T-cell (primary cell): ENCODE measurements around the gene IGFBP2. TPM values are rescaled to one million over a fixed set of nuclear protein-coding genes. Genes with fewer than 3 reads are reported as not detected.

Source experiments
- ATAC-seq, 4 experiments: fragments of 200-7000 bp in 3 of 4; fragments of 150-1000 bp in 1 of 4; cut with Tn5 transposase; replicated peaks in 1 of 4; 1 replicate in 3 of 4; 2 replicates in 1 of 4; pipeline ENCODE4 v1.10.0; 2021; ENCODE audit warnings: moderate library complexity in 3 of 4, mild to moderate bottlenecking in 2 of 4, moderate number of reproducible peaks in 1 of 4
- CTCF ChIA-PET, 2 donors: fragments of 300-600 bp; sonication (Branson Sonifier 250); formaldehyde crosslinking; loops; one replicate each; lab custom pipeline; 2022; ENCODE audit warnings: antibody characterized with exemption in 2 of 2; lab: Charles Lee
- POLR2A ChIA-PET, 2 donors: fragments of 300-600 bp; sonication (Branson Sonifier 250); formaldehyde crosslinking; loops; one replicate each; lab custom pipeline; 2022; ENCODE audit warnings: antibody characterized with exemption in 2 of 2; lab: Charles Lee
- DNase-seq, 35 experiments: peaks; one replicate each; pipeline versions ENCODE4 v3.0.0 to v3.0.0-alpha.2; 2013 to 2023
- H3K27ac ChIP-seq: one replicate; pipeline ENCODE4 v1.5.1; 2013; ENCODE audit warnings: low read length
- H3K27me3 ChIP-seq, 2 experiments: replicated peaks in 1 of 2; 1 replicate in 1 of 2; 2 replicates in 1 of 2; pipeline versions ENCODE4 v1.6.1 to v1.7.0; 2013; ENCODE audit warnings: low read length in 1 of 2, mixed read lengths in 1 of 2; ENCODE audit not compliant: control insufficient read depth in 2 of 2, insufficient read depth in 2 of 2; ENCODE audit errors: extremely low read depth in 1 of 2
- H3K36me3 ChIP-seq, 2 donors: 1 replicate in 1 of 2; 2 replicates in 1 of 2; pipeline versions ENCODE4 v1.6.1 to v1.7.0; 2013; ENCODE audit warnings: low read length in 1 of 2; ENCODE audit not compliant: control insufficient read depth in 2 of 2, insufficient read depth in 1 of 2; ENCODE audit errors: extremely low read depth in 1 of 2
- H3K4me1 ChIP-seq, 2 experiments: 1 replicate in 1 of 2; 2 replicates in 1 of 2; pipeline versions ENCODE4 v1.6.1 to v1.7.0; 2013; ENCODE audit warnings: low read length in 2 of 2, mixed read lengths in 1 of 2; ENCODE audit not compliant: insufficient read depth in 2 of 2, control insufficient read depth in 1 of 2; ENCODE audit errors: extremely low read depth in 1 of 2
- H3K4me3 ChIP-seq, 2 donors: 1 replicate in 1 of 2; 2 replicates in 1 of 2; pipeline versions ENCODE4 v1.5.1 to v1.7.0; 2013; ENCODE audit warnings: mild to moderate bottlenecking in 2 of 2, low read length in 1 of 2, moderate library complexity in 1 of 2; ENCODE audit not compliant: control insufficient read depth in 1 of 2; ENCODE audit errors: extremely low read depth in 1 of 2
- H3K9me3 ChIP-seq: 2 replicates; pipeline ENCODE4 v1.7.0; 2013
- H3K27ac Mint-ChIP-seq, 2 donors: one replicate each; pipeline ENCODE4 v1.8.0; 2020 to 2021; ENCODE audit warnings: mild to moderate bottlenecking in 2 of 2, mixed read lengths in 2 of 2
- H3K27me3 Mint-ChIP-seq, 2 donors: one replicate each; pipeline ENCODE4 v1.8.0; 2021 to 2022; ENCODE audit warnings: mixed read lengths in 2 of 2
- H3K36me3 Mint-ChIP-seq: one replicate; pipeline ENCODE4 v1.8.0; 2021; ENCODE audit warnings: mixed read lengths
- H3K4me1 Mint-ChIP-seq, 3 donors: one replicate each; pipeline ENCODE4 v1.8.0; 2020 to 2022; ENCODE audit warnings: mixed read lengths in 3 of 3, mild to moderate bottlenecking in 1 of 3
- H3K4me3 Mint-ChIP-seq, 3 donors: one replicate each; pipeline ENCODE4 v1.8.0; 2020 to 2022; ENCODE audit warnings: mild to moderate bottlenecking in 3 of 3, mixed read lengths in 3 of 3, moderate library complexity in 3 of 3
- H3K9me3 Mint-ChIP-seq, 3 donors: one replicate each; pipeline ENCODE4 v1.8.0; 2020 to 2022; ENCODE audit warnings: mixed read lengths in 3 of 3
- WGBS: methylation state at CpG from one replicate; pipeline ENCODE4 v1.1.5; 2013; ENCODE audit warnings: missing lambda C conversion rate; ENCODE audit not compliant: insufficient coverage; 5-methylcytosine and 5-hydroxymethylcytosine counted together
- total RNA-seq, 35 experiments: library from RNA in 6 of 35; stranded (reverse) in 6 of 35; fragments of 120-200 nt in 1 of 35; gene quantifications; one replicate each; pipeline versions ENCODE4 v1.2.1 to v1.2.4 and lab custom pipeline; 2013 to 2026

Gene IGFBP2
- total RNA-seq, 5 donors from 2014 or later (not counting 1 experiment from before 2014, with no cell fraction given), result 0.46 to 2.1 (median 1.8) TPM; not detected in 2

DNA sequence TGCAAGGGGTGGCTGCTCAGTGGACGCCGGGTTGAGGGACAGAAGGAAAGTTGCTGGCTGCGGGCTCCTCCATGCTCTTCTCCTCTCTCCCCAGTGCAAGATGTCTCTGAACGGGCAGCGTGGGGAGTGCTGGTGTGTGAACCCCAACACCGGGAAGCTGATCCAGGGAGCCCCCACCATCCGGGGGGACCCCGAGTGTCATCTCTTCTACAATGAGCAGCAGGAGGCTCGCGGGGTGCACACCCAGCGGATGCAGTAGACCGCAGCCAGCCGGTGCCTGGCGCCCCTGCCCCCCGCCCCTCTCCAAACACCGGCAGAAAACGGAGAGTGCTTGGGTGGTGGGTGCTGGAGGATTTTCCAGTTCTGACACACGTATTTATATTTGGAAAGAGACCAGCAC, 30.6 kb downstream of the IGFBP2 start:
- ChIA-PET POLR2A (no interaction called here), CTCF (interaction anchor here (0.6 to 4.2 kb wide), 5 partner anchors 10 to 1958 kb away, joined by 3 to 36 read pairs (median 4); no protein-coding TSS in a partner anchor)
- H3K4me3 ChIP-seq, result no peak overlapping the region
- no peak overlapping the region for H3K27ac ChIP-seq
- H3K4me1 ChIP-seq, result no peaks in the 10 kb centered on the region
- ATAC-seq (no peak), DNase-seq (no peak)
- WGBS, result 84% methylated on average over 10 of the region's 18 CpGs
- no peaks in the 10 kb centered on the region for H3K36me3 Mint-ChIP-seq
- H3K4me1 Mint-ChIP-seq, result no peaks in the 10 kb centered on the region
- H3K4me3 Mint-ChIP-seq, result no peak overlapping the region
- H3K27me3 Mint-ChIP-seq, result peaks cover 4 to 11% of the 10 kb centered on the region in 2 donors
- H3K9me3 ChIP-seq, result no peaks in the 10 kb centered on the region
- peaks cover 0 to 23% of the 10 kb centered on the region in 2 experiments for H3K27me3 ChIP-seq
- H3K9me3 Mint-ChIP-seq, result no peaks in the 10 kb centered on the region
- H3K36me3 ChIP-seq, result peaks cover 0 to 5% of the 10 kb centered on the region in 2 donors
- H3K27ac Mint-ChIP-seq, result no peak overlapping the region

DNA sequence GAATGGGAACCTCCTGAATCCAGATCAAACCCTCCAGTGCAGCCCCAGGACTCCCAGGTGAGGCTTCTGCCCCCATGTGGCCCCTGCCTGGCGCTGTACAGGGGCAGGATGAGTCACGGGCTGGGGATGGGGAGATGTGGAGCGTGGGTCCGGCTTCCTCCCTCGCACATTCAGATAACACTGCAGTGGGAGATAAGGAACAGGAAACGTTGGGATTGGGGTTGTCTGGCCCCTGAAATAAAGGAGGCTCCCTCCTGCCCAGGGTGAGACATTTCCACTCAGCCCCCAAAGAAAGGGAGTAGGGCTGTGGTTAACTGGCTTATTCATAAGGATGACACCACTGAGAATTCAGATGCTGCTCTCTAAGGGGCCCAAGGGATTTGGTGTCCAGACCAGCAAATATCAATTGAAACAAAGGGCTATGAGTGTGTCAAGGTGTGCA, 31.4 kb downstream of the IGFBP2 start:
- 0% methylated on average over 1 of the region's 6 CpGs for WGBS
- Histone ChIP-seq H3K36me3 (peaks cover 0 to 5% of the 10 kb centered on the region in 2 donors), H3K27me3 (peaks cover 0 to 26% of the 10 kb centered on the region in 2 experiments), H3K9me3 (no peaks in the 10 kb centered on the region), H3K4me1 (no peaks in the 10 kb centered on the region), H3K4me3 (no peak overlapping the region), H3K27ac (no peak overlapping the region)
- Mint-ChIP-seq H3K4me1 (no peaks in the 10 kb centered on the region), H3K27ac (no peak overlapping the region), H3K9me3 (no peaks in the 10 kb centered on the region), H3K36me3 (no peaks in the 10 kb centered on the region), H3K27me3 (peaks cover 9 to 17% of the 10 kb centered on the region in 2 donors), H3K4me3 (no peak overlapping the region)
- ATAC-seq (no peak), DNase-seq (no peak)
- CTCF ChIA-PET, result interaction anchor here (0.6 to 4.2 kb wide), 3 partner anchors 7 to 146 kb away, joined by 8 to 36 read pairs (median 20); no protein-coding TSS in a partner anchor
- POLR2A ChIA-PET, result no interaction called here

DNA sequence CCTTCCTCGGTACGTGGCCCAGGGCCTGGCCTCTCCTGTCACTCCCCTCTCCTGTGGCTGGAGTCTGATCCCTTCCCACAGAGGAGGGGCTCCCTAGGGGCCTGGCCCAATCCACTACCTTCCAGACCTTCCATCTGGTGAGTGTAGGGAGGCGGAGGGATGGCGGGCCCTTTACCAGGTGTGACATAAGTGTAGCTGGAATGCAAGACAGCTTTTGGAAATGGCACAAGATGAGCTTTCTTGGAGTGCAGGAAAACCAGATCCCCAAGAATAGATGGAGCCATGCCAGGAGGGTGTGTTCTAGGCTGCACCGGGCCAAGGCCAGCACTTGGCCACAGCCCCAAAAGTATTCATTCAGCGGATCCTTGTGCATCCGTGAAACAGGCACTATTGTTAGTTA, 32.0 kb downstream of the IGFBP2 start:
- Histone ChIP-seq H3K4me1 (no peaks in the 10 kb centered on the region), H3K9me3 (no peaks in the 10 kb centered on the region), H3K27me3 (peaks cover 0 to 30% of the 10 kb centered on the region in 2 experiments), H3K36me3 (peaks cover 0 to 5% of the 10 kb centered on the region in 2 donors), H3K27ac (no peak overlapping the region), H3K4me3 (no peak overlapping the region)
- DNase-seq (no peak), ATAC-seq (no peak)
- Mint-ChIP-seq H3K27ac (no peak overlapping the region), H3K4me1 (no peaks in the 10 kb centered on the region), H3K27me3 (peaks cover 14 to 15% of the 10 kb centered on the region in 2 donors), H3K4me3 (no peak overlapping the region), H3K36me3 (no peaks in the 10 kb centered on the region), H3K9me3 (no peaks in the 10 kb centered on the region)
- CTCF ChIA-PET, result interaction anchor here (1.0 to 4.2 kb wide), 3 partner anchors 21 to 146 kb away, joined by 3 to 36 read pairs (median 20); no protein-coding TSS in a partner anchor
- POLR2A ChIA-PET, result no interaction called here
- 100% methylated on average over 3 of the region's 7 CpGs for WGBS

DNA sequence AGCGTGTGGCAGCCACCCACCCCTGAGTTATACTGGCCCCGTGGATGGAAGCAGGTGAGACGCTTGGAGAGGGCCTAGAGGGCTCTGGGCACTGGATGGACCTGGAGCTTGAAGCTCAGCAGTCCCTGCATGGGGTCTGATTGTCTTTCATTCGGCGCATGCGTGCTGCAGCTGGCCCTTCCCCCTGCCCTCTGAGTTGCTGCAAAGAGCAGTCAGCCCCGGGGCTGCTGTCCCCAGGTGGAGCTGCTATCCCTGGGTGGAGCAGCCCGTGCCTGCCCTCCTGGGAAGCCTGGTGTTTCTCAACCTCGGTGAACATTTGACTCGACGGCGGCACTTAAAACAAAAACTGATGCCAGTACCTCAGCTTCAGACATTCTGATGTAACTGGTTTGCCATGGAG, 32.5 kb downstream of the IGFBP2 start:
- ChIA-PET POLR2A (no interaction called here), CTCF (interaction anchor here (0.5 to 4.2 kb wide), 6 partner anchors 21 to 767 kb away, joined by 3 to 36 read pairs (median 6); no protein-coding TSS in a partner anchor)
- H3K9me3 ChIP-seq, result no peaks in the 10 kb centered on the region

DNA sequence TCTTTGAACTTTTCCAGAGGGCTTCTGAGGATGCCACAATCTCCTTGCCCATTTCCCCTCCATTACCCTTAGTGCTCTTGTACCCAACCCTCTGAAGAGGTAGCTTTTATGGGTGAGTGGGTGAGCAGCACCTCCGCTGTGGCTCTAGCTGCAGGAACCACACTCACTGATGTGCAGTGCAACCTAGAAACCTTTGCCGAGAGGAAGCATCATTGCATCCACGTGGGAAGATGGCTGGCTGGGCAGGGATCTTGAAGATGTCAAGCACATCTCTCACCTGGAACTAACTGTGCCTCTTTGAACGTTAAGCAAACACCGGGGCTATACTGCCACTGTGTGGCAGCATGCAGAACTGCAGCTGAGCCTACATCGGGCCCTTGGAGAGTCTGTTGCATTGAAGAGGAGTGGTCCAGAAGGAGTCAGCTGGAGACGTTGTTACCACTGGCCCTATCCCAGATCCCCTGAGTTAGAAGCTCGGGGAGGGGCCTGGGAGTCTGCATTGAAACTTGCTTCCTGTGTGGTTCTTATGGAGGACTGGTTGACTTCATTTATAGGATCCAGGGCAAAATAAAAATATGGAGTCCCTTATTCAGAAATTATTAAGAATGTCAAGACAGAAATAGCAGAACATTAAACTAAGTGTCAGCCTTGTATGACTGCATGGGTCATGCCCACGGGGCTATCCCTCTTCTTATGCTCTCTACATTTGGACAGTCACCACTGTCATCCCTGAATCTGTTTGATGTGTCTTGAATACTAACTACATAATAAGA, 33.4 kb downstream of the IGFBP2 start:
- Histone ChIP-seq H3K4me3 (no peak overlapping the region), H3K4me1 (no peaks in the 10 kb centered on the region), H3K27ac (no peak overlapping the region), H3K27me3 (peaks cover 0 to 37% of the 10 kb centered on the region in 2 experiments), H3K9me3 (no peaks in the 10 kb centered on the region), H3K36me3 (peaks cover 0 to 2% of the 10 kb centered on the region in 2 donors)
- 16% methylated on average over 8 of the region's 9 CpGs for WGBS
- H3K4me3 Mint-ChIP-seq, result no peak overlapping the region
- DNase-seq, result peak; percentile 20 to 81 (median 55)
- no peaks in the 10 kb centered on the region for H3K36me3 Mint-ChIP-seq
- H3K9me3 Mint-ChIP-seq, result no peaks in the 10 kb centered on the region
- no peak overlapping the region for H3K27ac Mint-ChIP-seq
- CTCF ChIA-PET, result interaction anchor here (0.5 to 4.2 kb wide), 15 partner anchors 9 to 1124 kb away, joined by 3 to 36 read pairs (median 4); no protein-coding TSS in a partner anchor
- H3K27me3 Mint-ChIP-seq, result peaks cover 18 to 21% of the 10 kb centered on the region in 2 donors
- POLR2A ChIA-PET, result interaction anchor here in 1 of 2 donors (0.6 kb wide), 1 partner anchor 601 kb away, joined by 3 read pairs; no protein-coding TSS in a partner anchor
- peak; percentile 68 to 75 (median 72) for ATAC-seq
- no peaks in the 10 kb centered on the region for H3K4me1 Mint-ChIP-seq

More for the DNA sequence above, 32.5 kb downstream of the IGFBP2 start:
- Mint-ChIP-seq H3K27me3 (peaks cover 13 to 17% of the 10 kb centered on the region in 2 donors), H3K9me3 (no peaks in the 10 kb centered on the region), H3K4me3 (no peak overlapping the region), H3K4me1 (no peaks in the 10 kb centered on the region), H3K36me3 (no peaks in the 10 kb centered on the region), H3K27ac (no peak overlapping the region)
- Histone ChIP-seq H3K27me3 (peaks cover 0 to 33% of the 10 kb centered on the region in 2 experiments), H3K4me1 (no peaks in the 10 kb centered on the region), H3K4me3 (no peak overlapping the region), H3K36me3 (peaks cover 0 to 5% of the 10 kb centered on the region in 2 donors), H3K27ac (no peak overlapping the region)
- WGBS, result 71% methylated on average over 12 of the region's 12 CpGs
- no peak for DNase-seq
- no peak for ATAC-seq

DNA sequence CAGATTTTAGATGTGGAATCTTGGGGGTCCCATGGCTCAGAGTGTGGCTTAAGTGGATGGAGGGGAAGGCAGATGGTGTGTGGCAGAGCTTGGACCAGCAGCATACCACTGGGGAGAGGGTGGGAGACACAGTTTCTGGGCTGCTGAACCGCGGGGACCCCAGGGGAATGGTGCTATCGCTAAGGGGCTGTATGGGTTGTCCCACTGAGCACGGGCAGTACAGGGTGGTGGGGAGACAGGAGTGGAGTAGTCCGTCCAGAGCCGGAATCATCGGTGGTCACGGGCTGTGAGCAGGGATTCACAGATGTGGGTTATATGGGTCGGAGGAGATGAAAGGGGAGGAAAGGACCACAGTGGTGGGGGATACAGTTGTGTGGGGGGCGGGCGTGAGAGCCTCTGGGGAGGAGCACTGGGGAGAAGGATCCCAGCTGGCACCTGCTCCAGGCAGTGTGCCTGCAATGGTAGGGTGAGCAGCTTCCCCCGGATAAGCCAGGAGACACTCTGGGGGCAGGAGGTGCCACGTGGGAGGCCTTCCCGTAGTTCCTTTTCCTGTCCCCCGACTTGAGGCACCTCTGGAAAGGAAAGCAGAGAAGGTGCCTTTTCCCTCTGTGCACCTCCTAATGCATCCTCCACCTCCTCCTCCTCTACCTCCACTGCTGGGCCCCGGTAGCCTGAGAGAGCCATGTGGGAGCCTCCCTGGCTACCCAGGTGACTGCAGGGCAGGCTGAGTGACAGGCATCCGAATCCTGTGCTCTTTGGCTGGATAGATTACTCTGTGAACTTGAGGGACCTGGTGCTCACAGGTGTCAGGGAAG, 37.3 kb downstream of the IGFBP2 start:
- Histone ChIP-seq H3K27me3 (peaks cover 0 to 26% of the 10 kb centered on the region in 2 experiments), H3K36me3 (no peaks in the 10 kb centered on the region), H3K9me3 (no peaks in the 10 kb centered on the region), H3K27ac (no peak overlapping the region), H3K4me1 (no peaks in the 10 kb centered on the region), H3K4me3 (no peak overlapping the region)
- H3K36me3 Mint-ChIP-seq, result no peaks in the 10 kb centered on the region
- ChIA-PET POLR2A (no interaction called here), CTCF (interaction anchor here in 1 of 2 donors (0.8 kb wide), 1 partner anchor 12 kb away, joined by 4 read pairs; no protein-coding TSS in a partner anchor)
- no peaks in the 10 kb centered on the region for H3K4me1 Mint-ChIP-seq
- peaks cover 21 to 23% of the 10 kb centered on the region in 2 donors for H3K27me3 Mint-ChIP-seq
- peak overlapping the region in 1 of 2 donors; percentile 51 for H3K27ac Mint-ChIP-seq
- WGBS, result 73% methylated on average over 15 of the region's 17 CpGs
- H3K9me3 Mint-ChIP-seq, result no peaks in the 10 kb centered on the region
- no peak for ATAC-seq
- no peak overlapping the region for H3K4me3 Mint-ChIP-seq
- no peak for DNase-seq
